WTC11 (cell line): ENCODE results near the gene HRH4. TPM values are rescaled to one million over a fixed set of nuclear protein-coding genes. Genes with fewer than 3 reads are reported as not detected.

ENCODE experiments used
- ATAC-seq: fragments of 200-7000 bp; cut with Tn5 transposase; 2 replicates; pipeline ENCODE4 v1.10.0; 2021; ENCODE audit warnings: mild to moderate bottlenecking, moderate library complexity
- CTCF ChIA-PET: fragments of 300-600 bp; sonication (Branson Sonifier 250); formaldehyde crosslinking; loops from one replicate; lab custom pipeline; 2021; ENCODE audit warnings: antibody characterized with exemption; lab: Charles Lee
- POLR2A ChIA-PET: fragments of 350-600 bp; sonication (Branson Sonifier 250); formaldehyde crosslinking; loops from one replicate; lab custom pipeline; 2021; ENCODE audit warnings: antibody characterized with exemption; lab: Charles Lee
- DNase-seq: peaks from one replicate; pipeline ENCODE4 v3.0.0; 2021; ENCODE audit warnings: low spot score
- H3K27ac Mint-ChIP-seq: 2 replicates; pipeline ENCODE4 v1.8.0; 2021; ENCODE audit warnings: mixed read lengths
- H3K27me3 Mint-ChIP-seq: 2 replicates; pipeline ENCODE4 v1.8.0; 2021; ENCODE audit warnings: low read depth, mild to moderate bottlenecking, moderate library complexity, mixed read lengths
- H3K36me3 Mint-ChIP-seq: 2 replicates; pipeline ENCODE4 v1.8.0; 2021; ENCODE audit warnings: mixed read lengths
- H3K4me1 Mint-ChIP-seq: 2 replicates; pipeline ENCODE4 v1.8.0; 2022; ENCODE audit warnings: mixed read lengths
- H3K4me3 Mint-ChIP-seq: 2 replicates; pipeline ENCODE4 v1.8.0; 2021; ENCODE audit warnings: mild to moderate bottlenecking, moderate library complexity, mixed read lengths
- H3K9me3 Mint-ChIP-seq: 2 replicates; pipeline ENCODE4 v1.8.0; 2021; ENCODE audit warnings: mixed read lengths
- CBFB ChIP-seq: sonication (generic); formaldehyde crosslinking; IDR thresholded peaks from 2 replicates; pipeline ENCODE4 v1.8.1; 2022; ENCODE audit warnings: mild to moderate bottlenecking, low read depth, missing genetic modification reagents
- ESRRA ChIP-seq: sonication (generic); formaldehyde crosslinking; IDR thresholded peaks from 2 replicates; pipeline ENCODE4 v1.8.1; 2022; ENCODE audit warnings: mild to moderate bottlenecking, missing genetic modification reagents, borderline replicate concordance
- FOXK1 ChIP-seq: sonication (generic); formaldehyde crosslinking; IDR thresholded peaks from 2 replicates; pipeline ENCODE4 v1.8.0; 2022; ENCODE audit warnings: mild to moderate bottlenecking, moderate library complexity, missing genetic modification reagents
- JAZF1 ChIP-seq: fragments of 250-450 bp; sonication (Bioruptor Pico); IDR thresholded peaks from 2 replicates; pipeline ENCODE4 v1.9.0; 2021; ENCODE audit warnings: moderate library complexity, mild to moderate bottlenecking, inconsistent platforms
- JUN ChIP-seq: sonication (generic); formaldehyde crosslinking; IDR thresholded peaks from 2 replicates; pipeline ENCODE4 v1.8.0; 2023; ENCODE audit warnings: mild to moderate bottlenecking, missing genetic modification reagents
- KAT7 ChIP-seq: sonication (generic); formaldehyde crosslinking; IDR thresholded peaks from 2 replicates; pipeline ENCODE4 v1.8.1; 2023; ENCODE audit warnings: missing genetic modification reagents, mild to moderate bottlenecking, borderline replicate concordance
- MYBL2 ChIP-seq: sonication (generic); formaldehyde crosslinking; IDR thresholded peaks from 2 replicates; pipeline ENCODE4 v1.8.1; 2023; ENCODE audit warnings: mild to moderate bottlenecking, moderate library complexity, missing genetic modification reagents
- NFATC4 ChIP-seq: fragments of 250-450 bp; sonication (Bioruptor Pico); IDR thresholded peaks from 2 replicates; pipeline ENCODE4 v1.9.0; 2021; ENCODE audit warnings: mild to moderate bottlenecking
- NFE2L1 ChIP-seq: sonication (generic); formaldehyde crosslinking; IDR thresholded peaks from 2 replicates; pipeline ENCODE4 v1.8.1; 2023; ENCODE audit warnings: missing genetic modification reagents
- RORB ChIP-seq: fragments of 250-450 bp; sonication (Bioruptor Pico); IDR thresholded peaks from 2 replicates; pipeline ENCODE4 v1.9.0; 2021; ENCODE audit warnings: mild to moderate bottlenecking
- TP53 ChIP-seq: sonication (generic); formaldehyde crosslinking; IDR thresholded peaks from 2 replicates; pipeline ENCODE4 v1.8.1; 2023; ENCODE audit warnings: mild to moderate bottlenecking, missing genetic modification reagents
- ZBTB21 ChIP-seq: sonication (generic); formaldehyde crosslinking; IDR thresholded peaks from 2 replicates; pipeline ENCODE4 v1.8.1; 2023; ENCODE audit warnings: mild to moderate bottlenecking, missing genetic modification reagents, borderline replicate concordance
- ZNF263 ChIP-seq: sonication (generic); formaldehyde crosslinking; IDR thresholded peaks from 2 replicates; pipeline ENCODE4 v1.8.1; 2022; ENCODE audit warnings: low read depth, mild to moderate bottlenecking, moderate library complexity, missing genetic modification reagents
- ZNF317 ChIP-seq: sonication (generic); formaldehyde crosslinking; IDR thresholded peaks from 2 replicates; pipeline ENCODE4 v1.8.1; 2023; ENCODE audit warnings: low read depth, mild to moderate bottlenecking, moderate library complexity, missing genetic modification reagents, borderline replicate concordance
- ZNF416 ChIP-seq: fragments of 250-450 bp; sonication (Bioruptor Pico); IDR thresholded peaks from 2 replicates; pipeline ENCODE4 v1.9.0; 2021; ENCODE audit warnings: mild to moderate bottlenecking, inconsistent platforms
- total RNA-seq: library from RNA; stranded (reverse); gene quantifications from 3 replicates; pipeline ENCODE4 v1.2.3, GENCODE V29; 2021
- TF ChIP-seq, protein P1 (sequence below): sonication (generic); formaldehyde crosslinking; IDR thresholded peaks from 2 replicates; pipeline ENCODE4 v1.8.1; 2023; ENCODE audit warnings: mild to moderate bottlenecking, missing genetic modification reagents
- TF ChIP-seq, protein P2 (sequence below): sonication (generic); formaldehyde crosslinking; conservative IDR thresholded peaks from 2 replicates; pipeline ENCODE4 v1.8.1; 2022; ENCODE audit warnings: mild to moderate bottlenecking, missing genetic modification reagents
- TF ChIP-seq, protein P3 (sequence below): sonication (generic); formaldehyde crosslinking; IDR thresholded peaks from 2 replicates; pipeline ENCODE4 v1.8.1; 2022; ENCODE audit warnings: low read depth, mild to moderate bottlenecking, moderate library complexity, missing genetic modification reagents, borderline replicate concordance
- TF ChIP-seq, protein P4 (sequence below): fragments of 250-450 bp; sonication (Bioruptor Pico); conservative IDR thresholded peaks from 2 replicates; pipeline ENCODE4 v1.9.0; 2021; ENCODE audit warnings: mild to moderate bottlenecking

The HRH4 gene
- total RNA-seq, 1 experiment from 2014 or later: not detected

DNA sequence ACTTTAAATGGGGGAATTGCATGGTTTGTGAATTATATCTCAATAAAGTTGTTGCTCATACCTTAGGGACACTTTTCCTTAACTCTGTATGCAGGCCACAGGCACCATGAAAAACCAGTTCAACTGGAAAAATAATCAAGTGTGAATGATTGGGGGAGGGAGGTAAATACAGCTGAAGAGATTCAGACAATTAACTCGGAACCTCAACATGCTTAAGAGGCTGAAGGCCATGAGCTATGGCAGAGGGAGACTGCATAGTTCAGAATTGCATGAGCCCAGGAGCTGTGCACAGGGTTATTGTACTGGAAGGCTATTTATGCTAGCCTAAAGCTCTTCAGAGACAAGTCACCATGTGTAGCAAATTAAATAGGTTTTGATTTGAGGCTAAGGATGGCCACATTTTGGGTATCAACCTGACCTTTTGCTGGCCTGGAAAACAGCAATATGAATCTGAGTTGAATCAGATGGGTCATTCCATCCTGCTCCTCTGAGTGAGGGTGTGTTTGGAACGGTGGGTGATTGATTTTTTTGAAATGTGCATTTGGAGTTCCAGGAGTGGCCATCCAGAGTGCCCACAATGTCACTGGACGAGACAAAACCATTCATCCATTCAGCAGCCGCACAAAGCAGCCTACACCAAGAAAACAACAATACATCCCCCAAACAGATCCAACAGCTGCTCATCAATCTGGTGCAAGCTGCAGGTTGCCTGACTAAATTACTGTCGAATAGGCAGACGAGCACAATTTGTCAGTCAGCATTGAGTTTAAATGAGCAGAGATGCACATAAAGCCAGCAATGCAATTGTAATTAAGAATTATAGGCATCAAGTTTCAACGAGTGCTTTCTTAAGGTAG is 42.5 kb downstream of the HRH4 start:
- ChIA-PET POLR2A (no interaction called here), CTCF (interaction anchor here (0.7 to 2.9 kb wide), 6 partner anchors 11 to 41 kb away, joined by 3 to 14 read pairs (median 6); no protein-coding TSS in a partner anchor)
- no peaks in the 10 kb centered on the region for H3K36me3 Mint-ChIP-seq
- H3K27ac Mint-ChIP-seq: no peak overlapping the region
- no peak for ATAC-seq
- H3K9me3 Mint-ChIP-seq: 0 out of 2 replicates have a peak, but pooled peaks cover 4% of the 10 kb centered on the region
- TF ChIP-seq KAT7 (CRISPR knock-in tag): no peak
- TF ChIP-seq JAZF1 (CRISPR knock-in tag): no peak
- no peak for TF ChIP-seq ESRRA
- no peak for TF ChIP-seq ZNF263 (CRISPR knock-in tag)
- TF ChIP-seq FOXK1 (CRISPR knock-in tag): no peak
- no peak for TF ChIP-seq RORB (CRISPR knock-in tag)
- TF ChIP-seq ZNF416: no peak
- TF ChIP-seq ZBTB21 (CRISPR knock-in tag): no peak
- TF ChIP-seq, protein P1, sequence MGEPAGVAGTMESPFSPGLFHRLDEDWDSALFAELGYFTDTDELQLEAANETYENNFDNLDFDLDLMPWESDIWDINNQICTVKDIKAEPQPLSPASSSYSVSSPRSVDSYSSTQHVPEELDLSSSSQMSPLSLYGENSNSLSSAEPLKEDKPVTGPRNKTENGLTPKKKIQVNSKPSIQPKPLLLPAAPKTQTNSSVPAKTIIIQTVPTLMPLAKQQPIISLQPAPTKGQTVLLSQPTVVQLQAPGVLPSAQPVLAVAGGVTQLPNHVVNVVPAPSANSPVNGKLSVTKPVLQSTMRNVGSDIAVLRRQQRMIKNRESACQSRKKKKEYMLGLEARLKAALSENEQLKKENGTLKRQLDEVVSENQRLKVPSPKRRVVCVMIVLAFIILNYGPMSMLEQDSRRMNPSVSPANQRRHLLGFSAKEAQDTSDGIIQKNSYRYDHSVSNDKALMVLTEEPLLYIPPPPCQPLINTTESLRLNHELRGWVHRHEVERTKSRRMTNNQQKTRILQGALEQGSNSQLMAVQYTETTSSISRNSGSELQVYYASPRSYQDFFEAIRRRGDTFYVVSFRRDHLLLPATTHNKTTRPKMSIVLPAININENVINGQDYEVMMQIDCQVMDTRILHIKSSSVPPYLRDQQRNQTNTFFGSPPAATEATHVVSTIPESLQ (CRISPR knock-in tag): no peak
- TF ChIP-seq NFATC4 (CRISPR knock-in tag): no peak
- TF ChIP-seq, protein P2, sequence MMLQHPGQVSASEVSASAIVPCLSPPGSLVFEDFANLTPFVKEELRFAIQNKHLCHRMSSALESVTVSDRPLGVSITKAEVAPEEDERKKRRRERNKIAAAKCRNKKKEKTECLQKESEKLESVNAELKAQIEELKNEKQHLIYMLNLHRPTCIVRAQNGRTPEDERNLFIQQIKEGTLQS (CRISPR knock-in tag): no peak
- TF ChIP-seq MYBL2: no peak
- no peak for TF ChIP-seq JUN (CRISPR knock-in tag)
- no peak for DNase-seq
- no peak overlapping the region for H3K4me3 Mint-ChIP-seq
- peaks cover 3% of the 10 kb centered on the region; the same call in 1 of the 2 replicates for H3K4me1 Mint-ChIP-seq
- H3K27me3 Mint-ChIP-seq: no peaks in the 10 kb centered on the region; the same call in 1 of the 2 replicates

DNA sequence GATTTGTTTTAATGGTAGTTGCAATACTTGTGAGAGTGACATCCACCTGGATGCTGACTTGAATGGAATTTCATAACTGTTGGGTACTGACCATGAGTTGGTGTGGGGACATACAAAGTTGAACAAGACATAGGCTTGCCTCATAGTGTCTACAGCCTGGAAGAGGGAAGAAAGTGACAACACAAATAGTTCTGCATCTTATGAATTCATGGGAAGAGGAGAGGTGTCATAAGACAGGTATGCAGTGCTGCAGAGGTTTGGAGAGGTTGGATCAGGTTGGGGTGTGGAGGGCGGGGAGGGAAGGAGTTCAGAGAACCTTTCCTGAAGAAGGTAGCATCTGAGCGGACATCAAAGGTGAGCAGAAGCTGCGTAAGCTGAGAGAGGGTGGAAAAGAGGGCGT is 44.0 kb downstream of the HRH4 start:
- Mint-ChIP-seq H3K27me3 (no peaks in the 10 kb centered on the region; the same call in 1 of the 2 replicates), H3K36me3 (no peaks in the 10 kb centered on the region), H3K9me3 (0 out of 2 replicates have a peak, but pooled peaks cover 4% of the 10 kb centered on the region), H3K4me3 (no peak overlapping the region), H3K4me1 (peaks cover 3% of the 10 kb centered on the region; the same call in 1 of the 2 replicates), H3K27ac (no peak overlapping the region)
- ChIA-PET POLR2A (no interaction called here), CTCF (interaction anchor here (3.2 kb wide), 1 partner anchor 10 kb away, joined by 13 read pairs; no protein-coding TSS in a partner anchor)
- DNase-seq (no peak), ATAC-seq (no peak)
- no peak for TF ChIP-seq TP53
- TF ChIP-seq CBFB (CRISPR knock-in tag): no peak
- TF ChIP-seq, protein P3, sequence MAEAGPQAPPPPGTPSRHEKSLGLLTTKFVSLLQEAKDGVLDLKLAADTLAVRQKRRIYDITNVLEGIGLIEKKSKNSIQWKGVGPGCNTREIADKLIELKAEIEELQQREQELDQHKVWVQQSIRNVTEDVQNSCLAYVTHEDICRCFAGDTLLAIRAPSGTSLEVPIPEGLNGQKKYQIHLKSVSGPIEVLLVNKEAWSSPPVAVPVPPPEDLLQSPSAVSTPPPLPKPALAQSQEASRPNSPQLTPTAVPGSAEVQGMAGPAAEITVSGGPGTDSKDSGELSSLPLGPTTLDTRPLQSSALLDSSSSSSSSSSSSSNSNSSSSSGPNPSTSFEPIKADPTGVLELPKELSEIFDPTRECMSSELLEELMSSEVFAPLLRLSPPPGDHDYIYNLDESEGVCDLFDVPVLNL: no peak

DNA sequence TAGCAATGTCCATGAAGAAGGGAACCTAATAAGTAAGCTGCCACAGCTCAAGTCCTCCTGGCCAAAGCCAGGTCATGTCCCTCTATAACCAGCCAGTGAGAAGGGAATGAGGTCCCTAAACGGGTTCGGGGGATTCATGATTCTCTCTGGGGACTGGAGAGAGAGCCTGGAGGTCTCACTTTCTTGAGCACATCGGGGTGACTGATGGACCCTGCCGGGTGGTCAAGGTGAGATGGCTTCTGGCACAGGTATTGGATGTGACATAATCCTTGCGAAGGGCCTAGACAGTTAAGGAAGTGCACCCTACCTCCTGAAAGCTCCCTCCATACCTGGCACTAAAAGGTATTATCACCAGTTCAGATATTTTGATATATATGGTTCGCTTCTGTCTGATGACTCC is 45.7 kb downstream of the HRH4 start:
- H3K36me3 Mint-ChIP-seq: no peaks in the 10 kb centered on the region
- no peak overlapping the region for H3K4me3 Mint-ChIP-seq
- H3K27me3 Mint-ChIP-seq: no peaks in the 10 kb centered on the region; the same call in 1 of the 2 replicates
- peaks cover 3% of the 10 kb centered on the region; the same call in 1 of the 2 replicates for H3K4me1 Mint-ChIP-seq
- ChIA-PET CTCF (interaction anchor here (1.1 to 3.2 kb wide), 2 partner anchors 8 to 17 kb away, joined by 3 to 13 read pairs; no protein-coding TSS in a partner anchor), POLR2A (no interaction called here)
- ATAC-seq (no peak), DNase-seq (no peak)
- H3K9me3 Mint-ChIP-seq: 0 out of 2 replicates have a peak, but pooled peaks cover 4% of the 10 kb centered on the region
- TF ChIP-seq, protein P4, sequence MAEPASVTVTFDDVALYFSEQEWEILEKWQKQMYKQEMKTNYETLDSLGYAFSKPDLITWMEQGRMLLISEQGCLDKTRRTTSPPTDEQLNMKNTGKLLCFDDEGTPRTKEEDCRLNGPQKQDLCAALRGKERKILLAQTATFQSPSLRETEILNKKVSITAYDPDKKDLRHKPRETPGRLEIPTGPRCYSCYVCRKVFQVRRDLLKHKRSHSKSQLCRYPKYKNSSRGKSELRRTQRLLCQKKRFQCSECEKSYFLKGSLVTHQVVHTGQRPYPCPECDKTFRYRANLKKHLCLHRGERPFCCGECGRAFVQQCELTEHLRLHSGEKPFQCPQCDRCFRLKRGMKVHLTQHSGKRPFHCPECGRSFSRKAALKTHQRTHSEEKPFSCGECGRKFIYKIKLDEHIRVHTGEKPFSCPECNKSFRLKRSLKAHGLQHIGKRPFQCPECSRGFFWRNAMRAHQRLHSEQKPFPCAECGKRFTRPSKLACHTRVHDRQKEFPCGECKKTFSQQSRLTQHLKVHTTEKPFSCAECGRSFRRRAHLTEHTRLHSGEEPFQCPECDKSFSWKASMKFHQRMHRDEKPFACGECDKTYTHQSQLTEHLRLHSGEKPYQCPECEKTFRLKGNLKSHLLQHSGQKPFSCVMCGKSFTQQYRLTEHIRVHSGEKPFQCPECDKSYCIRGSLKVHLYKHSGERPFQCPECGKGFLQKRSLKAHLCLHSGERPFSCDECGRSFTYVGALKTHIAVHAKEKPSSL (CRISPR knock-in tag): no peak
- TF ChIP-seq NFE2L1 (CRISPR knock-in tag) (no peak), JUN (CRISPR knock-in tag) (no peak), ZNF317 (CRISPR knock-in tag) (no peak)
- H3K27ac Mint-ChIP-seq: no peak overlapping the region
